A549 (cell line): Measurements from ENCODE around the gene GMEB2. TPM values are rescaled to one million over a fixed set of nuclear protein-coding genes. Genes with fewer than 3 reads are reported as not detected.

ENCODE experiments used
- ATAC-seq, 2 experiments: fragments of 200-7000 bp in 1 of 2; fragments of >200 bp in 1 of 2; cut with Nextera tagmentation in 1 of 2; cut with Tn5 transposase in 1 of 2; 3 replicates each; pipeline versions ENCODE4 v1.8.0 to v1.9.1; 2018 to 2020; ENCODE audit warnings: mild to moderate bottlenecking in 1 of 2, moderate library complexity in 1 of 2
- CTCF ChIA-PET: fragments of 300-600 bp; sonication (Branson Sonifier 250); formaldehyde crosslinking; extraction: SDS; loops from one replicate; lab custom pipeline; 2021; ENCODE audit warnings: antibody characterized with exemption, inconsistent platforms; lab: Yijun Ruan, JAX
- POLR2A ChIA-PET: fragments of 350-600 bp; formaldehyde crosslinking; extraction: SDS; loops from one replicate; lab custom pipeline; 2021; ENCODE audit warnings: antibody characterized with exemption, inconsistent platforms; lab: Yijun Ruan, JAX
- DNase-seq, 2 experiments: peaks; one replicate each; pipeline versions ENCODE4 v3.0.0 to v3.0.0-alpha.2; 2011 to 2016; ENCODE audit warnings: low read depth in 1 of 2, low spot score in 1 of 2
- FAIRE-seq: peaks from 2 replicates; lab custom pipeline; 2011; peaks lifted over from hg19 to GRCh38; lab: Jason Lieb, UNC
- H3K27ac ChIP-seq, 2 experiments: fragments of >200 bp; sonication (Bioruptor Twin); formaldehyde crosslinking; 3 replicates each; pipeline ENCODE4 v1.5.1; 2016 to 2017
- H3K4me1 ChIP-seq: fragments of >200 bp; sonication (Bioruptor Twin); formaldehyde crosslinking; 3 replicates; pipeline ENCODE4 v1.6.1; 2016
- H3K4me2 ChIP-seq: fragments of >200 bp; sonication (Bioruptor Twin); formaldehyde crosslinking; 3 replicates; pipeline ENCODE4 v1.6.1; 2016
- H3K4me3 ChIP-seq: fragments of >200 bp; sonication (Bioruptor Twin); formaldehyde crosslinking; 3 replicates; pipeline ENCODE4 v1.5.1; 2016
- H3K9me3 ChIP-seq: fragments of >200 bp; sonication (Bioruptor Twin); formaldehyde crosslinking; 3 replicates; pipeline ENCODE4 v1.6.1; 2016
- ATOH8 ChIP-seq: fragments of 250-450 bp; sonication (Bioruptor Pico); IDR thresholded peaks from 2 replicates; pipeline ENCODE4 v1.5.0; 2020; ENCODE audit warnings: low read depth, mild to moderate bottlenecking, moderate library complexity
- BCL3 ChIP-seq: fragments of >200 bp; sonication (Bioruptor Twin); formaldehyde crosslinking; IDR thresholded peaks from 3 replicates; pipeline ENCODE4 v1.6.1; 2016
- BHLHE40 ChIP-seq: IDR thresholded peaks from 2 replicates; pipeline ENCODE4 v1.6.1; 2012; ENCODE audit warnings: low read depth, low read length, inconsistent platforms
- CBX8 ChIP-seq: fragments of 200-600 bp; sonication (generic); IDR thresholded peaks from 2 replicates; pipeline ENCODE4 v1.6.1; 2016
- CEBPB ChIP-seq, 2 experiments: fragments of >200 bp in 1 of 2; sonication (Bioruptor Twin) in 1 of 2; formaldehyde crosslinking in 1 of 2; IDR thresholded peaks; 2 replicates each; pipeline ENCODE4 v1.6.1; 2012 to 2016
- CHD2 ChIP-seq: fragments of 150-350 bp; IDR thresholded peaks from 2 replicates; pipeline ENCODE4 v1.6.1; 2014; ENCODE audit warnings: low read length; ENCODE audit not compliant: partially characterized antibody
- EHF ChIP-seq: fragments of 250-450 bp; sonication (Bioruptor Pico); IDR thresholded peaks from 2 replicates; pipeline ENCODE4 v1.5.0; 2020; ENCODE audit warnings: mild to moderate bottlenecking
- EP300 ChIP-seq, 2 experiments: fragments of >200 bp; sonication (Bioruptor Twin); formaldehyde crosslinking; IDR thresholded peaks; 2 replicates in 1 of 2; 3 replicates in 1 of 2; pipeline ENCODE4 v1.6.1; 2016 to 2017
- ESRRA ChIP-seq: fragments of 150-350 bp; IDR thresholded peaks from 2 replicates; pipeline ENCODE4 v1.6.1; 2014; ENCODE audit warnings: mild to moderate bottlenecking, low read length, borderline replicate concordance
- FOXS1 ChIP-seq: fragments of 250-450 bp; sonication (Bioruptor Pico); IDR thresholded peaks from 2 replicates; pipeline ENCODE4 v1.5.0; 2020; ENCODE audit warnings: mild to moderate bottlenecking, moderate library complexity
- GATA3 ChIP-seq: IDR thresholded peaks from 2 replicates; pipeline ENCODE4 v1.6.1; 2012; ENCODE audit warnings: borderline replicate concordance
- HEYL ChIP-seq: fragments of 250-450 bp; sonication (Bioruptor Pico); IDR thresholded peaks from 2 replicates; pipeline ENCODE4 v1.8.0; 2021; ENCODE audit warnings: mild to moderate bottlenecking, moderate library complexity
- HOXB13 ChIP-seq: fragments of 250-450 bp; sonication (Bioruptor Pico); IDR thresholded peaks from 2 replicates; pipeline ENCODE4 v1.5.0; 2020; ENCODE audit warnings: low read depth, mild to moderate bottlenecking, moderate library complexity
- HOXB5 ChIP-seq: fragments of 250-450 bp; sonication (Bioruptor Pico); IDR thresholded peaks from 2 replicates; pipeline ENCODE4 v1.5.0; 2020; ENCODE audit warnings: mild to moderate bottlenecking, moderate library complexity
- JUNB ChIP-seq: fragments of >200 bp; sonication (Bioruptor Twin); formaldehyde crosslinking; IDR thresholded peaks from 2 replicates; pipeline ENCODE4 v1.6.1; 2016
- NPAS2 ChIP-seq: fragments of 250-450 bp; sonication (Bioruptor Pico); IDR thresholded peaks from 2 replicates; pipeline ENCODE4 v1.8.0; 2022; ENCODE audit warnings: mild to moderate bottlenecking, moderate library complexity, borderline replicate concordance
- PBX3 ChIP-seq: IDR thresholded peaks from 2 replicates; pipeline ENCODE4 v1.6.1; 2012
- PHF8 ChIP-seq: fragments of 200-600 bp; sonication (generic); IDR thresholded peaks from 2 replicates; pipeline ENCODE4 v1.6.1; 2016; ENCODE audit warnings: low read depth, mild to moderate bottlenecking, antibody characterized with exemption, moderate library complexity, borderline replicate concordance
- POLR2A ChIP-seq: IDR thresholded peaks from 2 replicates; pipeline ENCODE4 v1.6.1; 2012; ENCODE audit warnings: mild to moderate bottlenecking, low read length
- POLR2AphosphoS2 ChIP-seq: conservative IDR thresholded peaks from 2 replicates; pipeline ENCODE4 v1.6.1; 2012; ENCODE audit warnings: low read length, improper control_type of control experiment, inconsistent platforms
- RCOR1 ChIP-seq: fragments of 150-350 bp; IDR thresholded peaks from 2 replicates; pipeline ENCODE4 v1.6.1; 2014; ENCODE audit warnings: antibody characterized with exemption, low read length, low read depth
- REST ChIP-seq: fragments of 200-600 bp; sonication (generic); IDR thresholded peaks from 2 replicates; pipeline ENCODE4 v1.6.1; 2016; ENCODE audit warnings: antibody characterized with exemption, mild to moderate bottlenecking, moderate library complexity
- TFCP2L1 ChIP-seq: fragments of 250-450 bp; sonication (Bioruptor Pico); IDR thresholded peaks from 2 replicates; pipeline ENCODE4 v1.5.0; 2021; ENCODE audit warnings: mild to moderate bottlenecking
- TP53 ChIP-seq: fragments of 250-450 bp; sonication (Bioruptor Pico); IDR thresholded peaks from 2 replicates; pipeline ENCODE4 v1.5.0; 2021; ENCODE audit warnings: mild to moderate bottlenecking, moderate library complexity
- ZFP36 ChIP-seq: fragments of 450-650 bp; IDR thresholded peaks from 2 replicates; pipeline ENCODE4 v1.6.1; 2014; ENCODE audit warnings: borderline replicate concordance; ENCODE audit not compliant: partially characterized antibody
- ZNF302 ChIP-seq: fragments of 250-450 bp; sonication (Bioruptor Pico); IDR thresholded peaks from 2 replicates; pipeline ENCODE4 v1.9.0; 2021; ENCODE audit warnings: inconsistent platforms, mild to moderate bottlenecking, moderate library complexity
- WGBS: methylation state at CpG from one replicate; pipeline ENCODE4 v1.1.6; 2017; ENCODE audit errors: missing lambda C conversion rate; 5-methylcytosine and 5-hydroxymethylcytosine counted together
- polyA plus RNA-seq, 4 experiments: library from polyadenylated mRNA; depleted of rRNA in 3 of 4; stranded (reverse); fragments of >200 nt; fragmentation: RNase III in 1 of 4; extraction: RNeasy Plus Mini Kit Qiagen cat#74134 plus additional on column Dnase treatment in 1 of 4; gene quantifications; 2 replicates in 3 of 4; 3 replicates in 1 of 4; pipeline ENCODE4 v1.2.3, GENCODE V29; 2011 to 2017

GMEB2 gene
- polyA plus RNA-seq, 2 of the 4 experiments (the other 2 are of a cell fraction): 6.5 to 6.8 TPM

GRCh38 chr20:63664861-63665594, 38.1 kb upstream of the GMEB2 start:
- POLR2A ChIA-PET: no interaction called here
- H3K9me3 ChIP-seq: no peaks in the 10 kb centered on the region
- ATAC-seq (peak in 1 of 2 experiments; percentile 45; a peak in 3 of 6 replicates), DNase-seq (no peak), FAIRE-seq (no peak)
- no peaks in the 10 kb centered on the region for H3K4me1 ChIP-seq
- H3K4me3 ChIP-seq: no peak overlapping the region
- CTCF ChIA-PET: interaction anchor here (1.4 to 3.1 kb wide), 2 partner anchors 123 to 309 kb away, joined by 3 to 6 read pairs; no protein-coding TSS in a partner anchor
- TF ChIP-seq CHD2 (no peak), NPAS2 (CRISPR knock-in tag) (no peak), ATOH8 (CRISPR knock-in tag) (no peak), EP300 (IDR thresholded peaks at IDR 0.05) (no peak), PHF8 (no peak), JUNB (no peak), TP53 (no peak), RCOR1 (no peak), PBX3 (no peak), BHLHE40 (no peak), POLR2A (no peak), ZFP36 (no peak), BCL3 (no peak), CBX8 (no peak), FOXS1 (CRISPR knock-in tag) (no peak), EHF (CRISPR knock-in tag) (no peak), ESRRA (no peak)
- H3K4me2 ChIP-seq: no peak overlapping the region
- H3K27ac ChIP-seq: no peak overlapping the region
- WGBS: 92% methylated on average over 7 of the region's 18 CpGs

- 93% methylated on average over 16 of the region's 22 CpGs for WGBS
- TF ChIP-seq HOXB5 (CRISPR knock-in tag) (no peak), POLR2A (no peak), REST (no peak), CEBPB (IDR thresholded peaks at IDR 0.05) (no peak), ZNF302 (CRISPR knock-in tag) (no peak), TFCP2L1 (no peak), POLR2AphosphoS2 (no peak), PHF8 (no peak), HEYL (CRISPR knock-in tag) (no peak), HOXB13 (CRISPR knock-in tag) (no peak), GATA3 (no peak)
- H3K4me3 ChIP-seq: no peak overlapping the region
- CTCF ChIA-PET: interaction anchor here (3.1 kb wide), 1 partner anchor 309 kb away, joined by 6 read pairs; no protein-coding TSS in a partner anchor
- POLR2A ChIA-PET: no interaction called here
- DNase-seq (no peak), ATAC-seq (no peak), FAIRE-seq (no peak)
- no peak overlapping the region for H3K27ac ChIP-seq
- no peak overlapping the region for H3K4me2 ChIP-seq
- no peaks in the 10 kb centered on the region for H3K9me3 ChIP-seq
- H3K4me1 ChIP-seq: peaks cover 3% of the 10 kb centered on the region; the same call in 2 of the 3 replicates
Measured at GRCh38 chr20:63664143-63664851, 37.4 kb upstream of the GMEB2 start.
